Glutamatergic neuron (in vitro differentiated cells): ENCODE data around the gene EMILIN2. TPM values are rescaled to one million over a fixed set of nuclear protein-coding genes. Genes with fewer than 3 reads are reported as not detected.
A peak's percentile ranks its signal among the peaks of the same experiment; 100 is the strongest.
"Not testable (repeated sequence)": the region's sequence is repeated elsewhere in the genome, so short reads cannot be mapped to it uniquely, and the experiment has no call there.

Source experiments
- DNase-seq: peaks from one replicate; pipeline ENCODE4 v3.0.0; 2022
- H3K27ac Mint-ChIP-seq: one replicate; pipeline ENCODE4 v1.8.0; 2020; ENCODE audit warnings: mild to moderate bottlenecking, mixed read lengths, inconsistent platforms; ENCODE audit not compliant: unreplicated experiment
- H3K27me3 Mint-ChIP-seq: one replicate; pipeline ENCODE4 v1.8.0; 2020; ENCODE audit warnings: mild to moderate bottlenecking, moderate library complexity, mixed read lengths, inconsistent platforms; ENCODE audit not compliant: unreplicated experiment
- H3K36me3 Mint-ChIP-seq: one replicate; pipeline ENCODE4 v1.8.0; 2020; ENCODE audit warnings: mild to moderate bottlenecking, mixed read lengths, inconsistent platforms; ENCODE audit not compliant: unreplicated experiment
- H3K4me1 Mint-ChIP-seq: one replicate; pipeline ENCODE4 v1.8.0; 2020; ENCODE audit warnings: mild to moderate bottlenecking, low read depth, mixed read lengths, inconsistent platforms; ENCODE audit not compliant: unreplicated experiment
- H3K4me3 Mint-ChIP-seq: one replicate; pipeline ENCODE4 v1.8.0; 2020; ENCODE audit warnings: mild to moderate bottlenecking, mixed read lengths, inconsistent platforms; ENCODE audit not compliant: unreplicated experiment
- H3K9me3 Mint-ChIP-seq: one replicate; pipeline ENCODE4 v1.8.0; 2020; ENCODE audit warnings: mild to moderate bottlenecking, moderate library complexity, mixed read lengths, inconsistent platforms; ENCODE audit not compliant: unreplicated experiment
- long read RNA-seq: library from polyadenylated mRNA; unstranded; transcript quantifications from one replicate; pipeline ENCODE4 v2.0.0, GENCODE V29; 2020; ENCODE audit not compliant: unreplicated experiment
- total RNA-seq: library from RNA; stranded (reverse); fragmentation: NEBNext Ultra II Directional; extraction: Animal tissue kit (Norgen Biotek cat#: 25700); gene quantifications from one replicate; pipeline ENCODE4 v1.2.1, GENCODE V29; 2021; ENCODE audit not compliant: unreplicated experiment
- TF ChIP-seq, protein P1 (sequence below): fragments of 200-600 bp; sonication (generic); IDR thresholded peaks from one replicate; pipeline ENCODE4 v1.5.0; 2021; ENCODE audit not compliant: partially characterized antibody, unreplicated experiment

Gene EMILIN2
- 4.1 TPM for total RNA-seq
- long read RNA-seq, partial matches to known transcripts = 0 of 1 reads
- long read RNA-seq, other reads (novel, unspliced or antisense) = 0 of 1 reads

GRCh38 chr18:2846636-2847316 is at the start of gene EMILIN2:
Gene EMILIN2, plus strand, starts transcription at chr18:2847006. Its CDS starts 183 bp downstream, at chr18:2847189.
- TF ChIP-seq, protein P1, sequence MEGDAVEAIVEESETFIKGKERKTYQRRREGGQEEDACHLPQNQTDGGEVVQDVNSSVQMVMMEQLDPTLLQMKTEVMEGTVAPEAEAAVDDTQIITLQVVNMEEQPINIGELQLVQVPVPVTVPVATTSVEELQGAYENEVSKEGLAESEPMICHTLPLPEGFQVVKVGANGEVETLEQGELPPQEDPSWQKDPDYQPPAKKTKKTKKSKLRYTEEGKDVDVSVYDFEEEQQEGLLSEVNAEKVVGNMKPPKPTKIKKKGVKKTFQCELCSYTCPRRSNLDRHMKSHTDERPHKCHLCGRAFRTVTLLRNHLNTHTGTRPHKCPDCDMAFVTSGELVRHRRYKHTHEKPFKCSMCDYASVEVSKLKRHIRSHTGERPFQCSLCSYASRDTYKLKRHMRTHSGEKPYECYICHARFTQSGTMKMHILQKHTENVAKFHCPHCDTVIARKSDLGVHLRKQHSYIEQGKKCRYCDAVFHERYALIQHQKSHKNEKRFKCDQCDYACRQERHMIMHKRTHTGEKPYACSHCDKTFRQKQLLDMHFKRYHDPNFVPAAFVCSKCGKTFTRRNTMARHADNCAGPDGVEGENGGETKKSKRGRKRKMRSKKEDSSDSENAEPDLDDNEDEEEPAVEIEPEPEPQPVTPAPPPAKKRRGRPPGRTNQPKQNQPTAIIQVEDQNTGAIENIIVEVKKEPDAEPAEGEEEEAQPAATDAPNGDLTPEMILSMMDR = no peak
- Mint-ChIP-seq H3K4me1 (peaks cover 8% of the 10 kb centered on the region), H3K27ac (no peak within 1 kb of the TSS), H3K36me3 (no peaks in the 10 kb centered on the region), H3K9me3 (peaks cover 3% of the 10 kb centered on the region), H3K4me3 (peak within 1 kb of the TSS; percentile 91), H3K27me3 (peaks cover 28% of the 10 kb centered on the region)
- DNase-seq = peak; percentile 54

- TF ChIP-seq, protein P1 = no peak
- Mint-ChIP-seq H3K27ac (no peak overlapping the region), H3K9me3 (no peaks in the 10 kb centered on the region), H3K4me3 (no peak overlapping the region), H3K4me1 (no peaks in the 10 kb centered on the region), H3K27me3 (no peaks in the 10 kb centered on the region), H3K36me3 (no peaks in the 10 kb centered on the region)
- no peak for DNase-seq
These were observed 48.9 kb upstream of the EMILIN2 start for GRCh38 chr18:2797951-2798350.

DNA sequence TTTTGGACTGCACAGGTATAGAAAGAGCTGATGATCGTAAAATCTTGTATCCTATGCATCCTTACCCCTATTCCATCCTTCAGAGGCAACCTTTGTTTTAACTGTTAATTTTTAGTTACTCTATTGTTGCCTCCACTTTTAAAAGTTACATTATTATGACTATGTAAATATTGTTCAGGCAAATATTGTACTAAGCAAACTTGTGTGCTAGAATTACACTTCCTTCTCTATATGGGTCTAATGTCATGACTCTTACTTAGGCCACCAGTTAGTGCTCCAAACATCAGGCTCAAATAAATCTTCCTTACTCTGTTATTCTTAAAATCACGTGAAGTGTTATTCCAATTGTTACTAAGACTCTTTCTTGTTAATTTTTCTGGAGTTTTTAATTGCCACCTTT is 47.4 kb upstream of the EMILIN2 start:
- H3K9me3 Mint-ChIP-seq = no peaks in the 10 kb centered on the region
- H3K27me3 Mint-ChIP-seq = no peaks in the 10 kb centered on the region
- DNase-seq = no peak
- no peaks in the 10 kb centered on the region for H3K4me1 Mint-ChIP-seq
- no peak overlapping the region for H3K4me3 Mint-ChIP-seq
- no peak overlapping the region for H3K27ac Mint-ChIP-seq
- TF ChIP-seq, protein P1 = no peak
- H3K36me3 Mint-ChIP-seq = no peaks in the 10 kb centered on the region

GRCh38 chr18:2805970-2806943 is 40.5 kb upstream of the EMILIN2 start:
- H3K9me3 Mint-ChIP-seq = peaks cover 3% of the 10 kb centered on the region

DNA sequence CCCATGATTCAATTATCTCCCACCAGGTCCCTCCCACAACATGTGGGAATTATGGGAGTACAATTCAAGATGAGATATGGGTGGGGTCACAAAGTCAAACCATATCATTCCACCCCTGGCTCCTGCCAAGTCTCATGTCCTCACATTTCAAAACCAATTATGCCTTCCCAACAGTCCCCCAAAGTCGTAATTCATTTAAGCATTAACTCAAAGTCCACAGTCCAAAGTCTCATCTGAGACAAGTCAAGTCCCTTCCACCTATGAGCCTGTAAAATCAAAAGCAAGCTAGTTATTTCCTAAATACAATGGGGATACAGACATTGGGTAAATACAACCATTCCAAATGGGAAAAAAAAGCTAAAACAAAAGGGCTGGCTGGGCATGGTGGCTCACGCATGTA is 38.2 kb upstream of the EMILIN2 start:
- not testable (repeated sequence) for H3K27me3 Mint-ChIP-seq, H3K9me3 Mint-ChIP-seq, DNase-seq, H3K4me1 Mint-ChIP-seq, H3K4me3 Mint-ChIP-seq, H3K27ac Mint-ChIP-seq
- peaks cover 11% of the 10 kb centered on the region for H3K36me3 Mint-ChIP-seq

More at GRCh38 chr18:2805970-2806943, 40.5 kb upstream of the EMILIN2 start:
- TF ChIP-seq, protein P1 = no peak
- no peak overlapping the region for H3K27ac Mint-ChIP-seq
- no peaks in the 10 kb centered on the region for H3K4me1 Mint-ChIP-seq
- no peaks in the 10 kb centered on the region for H3K27me3 Mint-ChIP-seq
- peaks cover 11% of the 10 kb centered on the region for H3K36me3 Mint-ChIP-seq
- H3K4me3 Mint-ChIP-seq = no peak overlapping the region
- no peak for DNase-seq

- H3K36me3 Mint-ChIP-seq = peaks cover 15% of the 10 kb centered on the region
- not testable (repeated sequence) for H3K27me3 Mint-ChIP-seq, H3K9me3 Mint-ChIP-seq, DNase-seq, H3K4me3 Mint-ChIP-seq, H3K27ac Mint-ChIP-seq, H3K4me1 Mint-ChIP-seq
These were observed 37.1 kb upstream of the EMILIN2 start for GRCh38 chr18:2809666-2810183.
